Gastrocnemius medialis (tissue), 4 donors: ENCODE data around the gene NRCAM. TPM values are rescaled to one million over a fixed set of nuclear protein-coding genes. Genes with fewer than 3 reads are reported as not detected.

Experiments used
- ATAC-seq, 2 donors: fragments of 150-250 bp; one replicate each; pipeline ENCODE4 v1.9.1; 2016
- DNase-seq, 2 donors: peaks; one replicate each; pipeline ENCODE4 v3.0.0-alpha.2; 2019
- H3K27ac ChIP-seq, 4 donors: fragments of 200-600 bp; sonication (generic); 1 replicate in 1 of 4; 2 replicates in 3 of 4; pipeline ENCODE4 v1.5.1; 2016 to 2018; ENCODE audit warnings: mild to moderate bottlenecking in 2 of 4, moderate library complexity in 1 of 4
- H3K27me3 ChIP-seq, 3 donors: fragments of 200-600 bp; sonication (generic) in 2 of 3; 1 replicate in 1 of 3; 2 replicates in 2 of 3; pipeline versions ENCODE4 v1.5.1 to v1.6.0; 2016 to 2019; ENCODE audit warnings: mild to moderate bottlenecking in 1 of 3, moderate library complexity in 1 of 3
- H3K36me3 ChIP-seq, 2 donors: fragments of 200-600 bp; sonication (generic) in 1 of 2; one replicate each; pipeline ENCODE4 v1.5.1; 2017 to 2018
- H3K4me1 ChIP-seq, 2 donors: fragments of 200-600 bp; sonication (generic) in 1 of 2; one replicate each; pipeline ENCODE4 v1.5.1; 2016 to 2017; ENCODE audit warnings: mild to moderate bottlenecking in 2 of 2
- H3K4me3 ChIP-seq, 4 donors: fragments of 200-600 bp; sonication (generic) in 3 of 4; 1 replicate in 1 of 4; 2 replicates in 3 of 4; pipeline ENCODE4 v1.5.1; 2016 to 2019; ENCODE audit warnings: mild to moderate bottlenecking in 2 of 4
- H3K9me3 ChIP-seq, 3 donors: fragments of 200-600 bp; sonication (generic) in 2 of 3; 1 replicate in 1 of 3; 2 replicates in 2 of 3; pipeline ENCODE4 v1.5.1; 2016 to 2019
- POLR2A ChIP-seq, 2 donors: fragments of 450-650 bp; IDR thresholded peaks; one replicate each; pipeline ENCODE4 v1.6.1; 2017; ENCODE audit warnings: antibody characterized with exemption in 2 of 2, mild to moderate bottlenecking in 2 of 2, moderate library complexity in 2 of 2
- in situ Hi-C, 4 donors: fragments of 200-750 bp; cut with MboI; loops; one replicate each; pipeline versions ENCODE4 v1.15.0 to v1.8.0; 2017; ENCODE audit warnings: low sequenced_read_pairs in 4 of 4
- intact Hi-C: fragments of 100-400 bp; cut with DNase I; formaldehyde crosslinking; loops from one replicate; pipeline ENCODE4 v1.15.1; 2023; ENCODE audit warnings: low total_unique reads
- total RNA-seq, 4 donors: library from RNA; depleted of rRNA; stranded (reverse); fragments of >200 nt; gene quantifications; one replicate each; pipeline versions ENCODE4 v1.1.0 to v1.2.3, GENCODE V29; 2016
- TF ChIP-seq, protein P1 (sequence below), 5 experiments: fragments of 450-650 bp in 3 of 5; fragments of 200-600 bp in 2 of 5; sonication (generic) in 2 of 5; IDR thresholded peaks in 4 of 5; conservative IDR thresholded peaks in 1 of 5; 1 replicate in 4 of 5; 2 replicates in 1 of 5; pipeline ENCODE4 v1.5.1; 2016 to 2019; ENCODE audit warnings: antibody characterized with exemption in 5 of 5, mild to moderate bottlenecking in 3 of 5, moderate library complexity in 3 of 5

Gene NRCAM
- total RNA-seq, 4 donors from 2014 or later, result 0.18 to 0.31 (median 0.23) TPM; not detected in 1

GRCh38 chr7:108156897-108157605 lies 299.2 kb downstream of the NRCAM start:
- no peak overlapping the region for H3K27ac ChIP-seq
- in situ Hi-C loops, result loop anchor here in 1 of 4 donors (25.0 kb wide), 1 partner anchor 295 kb away; no protein-coding TSS in a partner anchor
- no peaks in the 10 kb centered on the region for H3K36me3 ChIP-seq
- DNase-seq (no peak), ATAC-seq (no peak)
- no peaks in the 10 kb centered on the region for H3K9me3 ChIP-seq
- no peaks in the 10 kb centered on the region for H3K4me1 ChIP-seq
- TF ChIP-seq, protein P1, sequence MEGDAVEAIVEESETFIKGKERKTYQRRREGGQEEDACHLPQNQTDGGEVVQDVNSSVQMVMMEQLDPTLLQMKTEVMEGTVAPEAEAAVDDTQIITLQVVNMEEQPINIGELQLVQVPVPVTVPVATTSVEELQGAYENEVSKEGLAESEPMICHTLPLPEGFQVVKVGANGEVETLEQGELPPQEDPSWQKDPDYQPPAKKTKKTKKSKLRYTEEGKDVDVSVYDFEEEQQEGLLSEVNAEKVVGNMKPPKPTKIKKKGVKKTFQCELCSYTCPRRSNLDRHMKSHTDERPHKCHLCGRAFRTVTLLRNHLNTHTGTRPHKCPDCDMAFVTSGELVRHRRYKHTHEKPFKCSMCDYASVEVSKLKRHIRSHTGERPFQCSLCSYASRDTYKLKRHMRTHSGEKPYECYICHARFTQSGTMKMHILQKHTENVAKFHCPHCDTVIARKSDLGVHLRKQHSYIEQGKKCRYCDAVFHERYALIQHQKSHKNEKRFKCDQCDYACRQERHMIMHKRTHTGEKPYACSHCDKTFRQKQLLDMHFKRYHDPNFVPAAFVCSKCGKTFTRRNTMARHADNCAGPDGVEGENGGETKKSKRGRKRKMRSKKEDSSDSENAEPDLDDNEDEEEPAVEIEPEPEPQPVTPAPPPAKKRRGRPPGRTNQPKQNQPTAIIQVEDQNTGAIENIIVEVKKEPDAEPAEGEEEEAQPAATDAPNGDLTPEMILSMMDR (IDR thresholded peaks at IDR 0.05 in 4 of 5, conservative IDR thresholded peaks at IDR 0.05 in 1 of 5), result no peak
- TF ChIP-seq POLR2A (IDR thresholded peaks at IDR 0.05), result no peak
- H3K27me3 ChIP-seq, result no peaks in the 10 kb centered on the region
- intact Hi-C loops, result no loop called here
- H3K4me3 ChIP-seq, result no peak overlapping the region

DNA sequence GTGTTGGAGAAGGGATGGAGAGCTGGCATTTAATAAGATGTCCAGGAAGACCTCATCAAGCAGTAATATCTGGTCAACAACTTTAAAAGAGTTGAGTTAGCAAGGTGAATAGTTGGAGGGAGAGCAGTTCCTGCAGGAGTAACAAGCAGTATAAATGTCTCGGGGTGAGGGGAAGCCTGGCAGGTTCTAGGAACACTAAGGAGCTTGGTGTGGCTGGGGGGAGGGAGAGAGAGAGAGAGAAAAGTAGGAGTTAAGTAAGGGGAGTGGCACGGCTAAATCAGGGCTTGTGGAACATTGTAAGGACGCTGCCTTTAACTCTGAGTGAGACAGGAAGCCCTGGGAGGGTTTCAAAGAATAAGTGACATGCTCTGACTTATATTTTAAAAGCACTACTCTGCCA lies 304.0 kb downstream of the NRCAM start:
- no peak for DNase-seq
- Histone ChIP-seq H3K36me3 (no peaks in the 10 kb centered on the region), H3K4me3 (no peak overlapping the region), H3K27me3 (no peaks in the 10 kb centered on the region), H3K9me3 (no peaks in the 10 kb centered on the region), H3K4me1 (no peaks in the 10 kb centered on the region), H3K27ac (no peak overlapping the region)
- in situ Hi-C loops, result loop anchor here in 1 of 4 donors (25.0 kb wide), 1 partner anchor 290 kb away; no protein-coding TSS in a partner anchor
- intact Hi-C loops, result no loop called here
- ATAC-seq, result no peak
- no peak for TF ChIP-seq POLR2A (IDR thresholded peaks at IDR 0.05)
- TF ChIP-seq, protein P1 (IDR thresholded peaks at IDR 0.05 in 4 of 5, conservative IDR thresholded peaks at IDR 0.05 in 1 of 5), result no peak

GRCh38 chr7:108149908-108150307 lies 306.3 kb downstream of the NRCAM start:
- no peak for DNase-seq
- H3K36me3 ChIP-seq, result no peaks in the 10 kb centered on the region
- in situ Hi-C loops (loop anchor here in 3 of 4 donors (25.0 kb wide), 1 partner anchor 288 kb away; no protein-coding TSS in a partner anchor), intact Hi-C loops (loop anchor here (5.0 to 10.0 kb wide), 2 partner anchors 135 to 273 kb away; no protein-coding TSS in a partner anchor)
- no peaks in the 10 kb centered on the region for H3K27me3 ChIP-seq
- no peak overlapping the region for H3K27ac ChIP-seq
- no peaks in the 10 kb centered on the region for H3K4me1 ChIP-seq
- no peaks in the 10 kb centered on the region for H3K9me3 ChIP-seq
- ATAC-seq, result no peak
- H3K4me3 ChIP-seq, result no peak overlapping the region
- TF ChIP-seq POLR2A (IDR thresholded peaks at IDR 0.05), result no peak
- TF ChIP-seq, protein P1 (IDR thresholded peaks at IDR 0.05 in 4 of 5, conservative IDR thresholded peaks at IDR 0.05 in 1 of 5), result no peak

DNA sequence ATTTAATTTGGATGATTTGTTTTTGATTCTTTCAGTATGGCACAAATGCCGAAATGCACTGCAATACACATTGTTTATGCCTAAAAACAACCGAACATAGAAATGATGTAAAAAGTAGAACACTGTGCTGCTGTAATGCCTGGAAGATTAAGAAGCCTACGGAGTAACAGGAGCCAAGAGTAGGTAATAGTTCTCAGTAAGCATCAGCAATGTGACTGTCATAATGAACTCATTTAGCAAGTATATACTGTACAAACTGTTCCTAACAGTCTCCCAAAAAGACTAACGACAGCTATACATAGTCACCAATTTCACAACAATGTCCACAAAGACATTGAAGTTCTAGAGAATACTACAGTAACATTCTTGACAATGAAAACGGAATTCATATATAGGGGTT lies 307.1 kb downstream of the NRCAM start:
- Histone ChIP-seq H3K27me3 (no peaks in the 10 kb centered on the region), H3K27ac (no peak overlapping the region), H3K9me3 (no peaks in the 10 kb centered on the region), H3K4me3 (no peak overlapping the region), H3K36me3 (no peaks in the 10 kb centered on the region), H3K4me1 (no peaks in the 10 kb centered on the region)
- ATAC-seq (no peak), DNase-seq (no peak)
- in situ Hi-C loops, result loop anchor here in 2 of 4 donors (25.0 kb wide), 1 partner anchor 287 kb away; no protein-coding TSS in a partner anchor
- intact Hi-C loops, result loop anchor here (5.0 to 10.0 kb wide), 2 partner anchors 134 to 272 kb away; no protein-coding TSS in a partner anchor
- TF ChIP-seq, protein P1 (IDR thresholded peaks at IDR 0.05 in 4 of 5, conservative IDR thresholded peaks at IDR 0.05 in 1 of 5), result no peak
- TF ChIP-seq POLR2A (IDR thresholded peaks at IDR 0.05), result no peak
